GM21381 (cell line): ENCODE data around the gene STRN.
A peak's percentile ranks its signal among the peaks of the same experiment; 100 is the strongest.
"Not testable (repeated sequence)": the region's sequence is repeated elsewhere in the genome, so short reads cannot be mapped to it uniquely, and the experiment has no call there.

Experiments
- ATAC-seq: cut with Tn5 transposase; IDR thresholded peaks from one replicate; pipeline ENCODE4 v1.9.1; 2021; ENCODE audit warnings: mild to moderate bottlenecking, moderate library complexity; ENCODE audit not compliant: unreplicated experiment

STRN gene

GRCh38 chr2:36915627-36916026, 50.7 kb downstream of the STRN start:
- ATAC-seq: no peak

- ATAC-seq: no peak
Measured at GRCh38 chr2:36912695-36913094, 53.6 kb downstream of the STRN start.

- ATAC-seq: no peak
Measured at GRCh38 chr2:36911012-36911411, 55.3 kb downstream of the STRN start.

GRCh38 chr2:36906277-36906676, 60.1 kb downstream of the STRN start:
- no peak for ATAC-seq

GRCh38 chr2:36904636-36905035, 61.7 kb downstream of the STRN start:
- no peak for ATAC-seq

- no peak for ATAC-seq
Measured at GRCh38 chr2:36902385-36903120, 63.8 kb downstream of the STRN start.

- no peak for ATAC-seq
Measured at GRCh38 chr2:36892805-36893204, 73.5 kb downstream of the STRN start.

GRCh38 chr2:36889795-36890194, 76.5 kb downstream of the STRN start:
- ATAC-seq: no peak

GRCh38 chr2:36887095-36887494, 79.2 kb downstream of the STRN start:
- not testable (repeated sequence) for ATAC-seq

- no peak for ATAC-seq
Measured at GRCh38 chr2:36886664-36887063, 79.7 kb downstream of the STRN start.

- ATAC-seq: no peak
Measured at GRCh38 chr2:36885605-36886004, 80.7 kb downstream of the STRN start.

- ATAC-seq: no peak
Measured at GRCh38 chr2:36882532-36882931, 83.8 kb downstream of the STRN start.

GRCh38 chr2:36881816-36882215, 84.5 kb downstream of the STRN start:
- no peak for ATAC-seq

- ATAC-seq: no peak
Measured at GRCh38 chr2:36878429-36878828, 87.9 kb downstream of the STRN start.

- no peak for ATAC-seq
Measured at GRCh38 chr2:36871068-36871707, 95.1 kb downstream of the STRN start.

GRCh38 chr2:36869606-36870005, 96.7 kb downstream of the STRN start:
- ATAC-seq: no peak

GRCh38 chr2:36861896-36862295, 104.4 kb downstream of the STRN start:
- no peak for ATAC-seq

- ATAC-seq: peak; percentile 8
Measured at GRCh38 chr2:36859366-36859792, 107.0 kb downstream of the STRN start.

- peak; percentile 65 for ATAC-seq
Measured at GRCh38 chr2:36858551-36859365, 107.6 kb downstream of the STRN start.

GRCh38 chr2:36857713-36858112, 108.6 kb downstream of the STRN start:
- no peak for ATAC-seq

- no peak for ATAC-seq
Measured at GRCh38 chr2:36855429-36855828, 110.9 kb downstream of the STRN start.

- ATAC-seq: no peak
Measured at GRCh38 chr2:36854241-36854640, 112.1 kb downstream of the STRN start.
